HG03571 (cell line): ENCODE measurements around the gene ARL13A.
"Not testable (repeated sequence)": the region's sequence is repeated elsewhere in the genome, so short reads cannot be mapped to it uniquely, and the experiment has no call there.

Experiments
- ATAC-seq: cut with Tn5 transposase; IDR thresholded peaks from one replicate; pipeline ENCODE4 v1.9.1; 2021; ENCODE audit not compliant: unreplicated experiment

The ARL13A gene

GRCh38 chrX:100969408-100969807 is at the start of gene ARL13A:
TSS of gene ARL13A (plus strand) at chrX:100969708. CDS start at chrX:100973690, 3,982 bp downstream.
- ATAC-seq: no peak

- ATAC-seq: no peak
Measured at GRCh38 chrX:100924375-100924774, 45.1 kb upstream of the ARL13A start.

GRCh38 chrX:100926453-100926852 is 43.1 kb upstream of the ARL13A start:
- ATAC-seq: no peak

- ATAC-seq: no peak
Measured at GRCh38 chrX:100928660-100929613, 40.6 kb upstream of the ARL13A start, which contains the start of gene XKRX. TSS of gene XKRX (minus strand) at chrX:100928917. CDS start at chrX:100928304, 613 bp downstream.

GRCh38 chrX:100931218-100931924 is 38.1 kb upstream of the ARL13A start:
- ATAC-seq: peak; percentile 72

GRCh38 chrX:100931925-100932285 is 37.6 kb upstream of the ARL13A start:
- peak; percentile 21 for ATAC-seq

- ATAC-seq: no peak
Measured at GRCh38 chrX:100935767-100936166, 33.7 kb upstream of the ARL13A start.

- no peak for ATAC-seq
Measured at GRCh38 chrX:100939333-100939732, 30.2 kb upstream of the ARL13A start.

GRCh38 chrX:100944601-100945000 is 24.9 kb upstream of the ARL13A start:
- ATAC-seq: no peak

- ATAC-seq: no peak
Measured at GRCh38 chrX:100946299-100946927, 23.1 kb upstream of the ARL13A start.

GRCh38 chrX:100948557-100948956 is 21.0 kb upstream of the ARL13A start:
- ATAC-seq: no peak

GRCh38 chrX:100962811-100963210 is 6.7 kb upstream of the ARL13A start:
- no peak for ATAC-seq

- no peak for ATAC-seq
Measured at GRCh38 chrX:100964362-100964761, 5.1 kb upstream of the ARL13A start.

GRCh38 chrX:100969936-100970335 is 428 bp downstream of the ARL13A start:
- ATAC-seq: no peak

- ATAC-seq: no peak
Measured at GRCh38 chrX:100973411-100973810, 3.9 kb downstream of the ARL13A start.

GRCh38 chrX:100975212-100975611 is 5.7 kb downstream of the ARL13A start:
- no peak for ATAC-seq

- ATAC-seq: no peak
Measured at GRCh38 chrX:100976211-100976610, 6.7 kb downstream of the ARL13A start.

- no peak for ATAC-seq
Measured at GRCh38 chrX:100979881-100980607, 10.5 kb downstream of the ARL13A start.

- ATAC-seq: no peak
Measured at GRCh38 chrX:100980608-100981497, 11.3 kb downstream of the ARL13A start.

- ATAC-seq: not testable (repeated sequence)
Measured at GRCh38 chrX:100981498-100981845, 12.0 kb downstream of the ARL13A start.
